ENCODE measurements around the gene TRMT1L. TPM values are rescaled to one million over a fixed set of nuclear protein-coding genes. Genes with fewer than 3 reads are reported as not detected.

TRMT1L gene
- total RNA-seq, 1 experiment from 2014 or later = 28.3 TPM

DNA sequence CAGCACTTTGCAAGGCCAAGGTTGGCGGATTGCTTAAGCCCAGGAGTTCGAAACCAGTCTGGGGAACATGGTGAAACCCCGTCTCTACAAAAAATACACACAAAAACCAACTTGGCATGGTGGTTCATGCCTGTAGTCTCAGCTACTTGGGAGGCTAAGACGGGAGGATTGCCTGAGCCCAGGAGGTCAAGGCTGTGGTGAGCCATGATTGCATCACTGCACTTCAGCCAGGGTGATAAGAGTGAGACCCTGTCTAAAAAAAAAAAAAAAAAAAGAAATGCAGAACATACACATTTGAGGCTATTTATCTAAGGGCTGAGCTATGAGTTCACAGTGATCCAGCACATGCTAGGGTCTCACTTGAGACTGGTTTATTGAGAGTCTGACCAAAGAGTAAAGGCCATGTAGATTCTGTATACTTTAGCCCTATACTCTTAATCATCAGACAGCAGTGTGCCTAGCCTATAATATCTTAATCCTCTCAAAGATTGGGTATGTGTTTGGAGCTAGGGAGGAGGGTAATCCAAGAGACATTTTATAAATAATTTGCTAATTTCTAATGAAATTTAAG is 87.5 kb downstream of the TRMT1L start:
- CTCF ChIA-PET = no interaction called here
- Histone ChIP-seq H4K20me1 (ENCODE audit: insufficient read depth) (no peaks in the 10 kb centered on the region), H3K9me2 (ENCODE audit: insufficient read depth) (no peaks in the 10 kb centered on the region), H3K27ac (ENCODE audit: low read depth, low read length) (no peak overlapping the region), H3K4me2 (ENCODE audit: low read length) (no peak overlapping the region), H3K27me3 (ENCODE audit: insufficient read depth, low read length) (no peaks in the 10 kb centered on the region), H3K4me1 (ENCODE audit: control insufficient read depth in 1 of 2, insufficient read depth in 2 of 2, low read length in 2 of 2) (peaks cover 0 to 4% of the 10 kb centered on the region in 2 experiments; a peak in 1 of 4 replicates), H3K36me3 (ENCODE audit: control insufficient read depth in 1 of 2, insufficient read depth in 2 of 2, low read length in 2 of 2) (no peaks in the 10 kb centered on the region), H3K9me3 (ENCODE audit: control insufficient read depth in 1 of 2, insufficient read depth in 1 of 2, low read depth in 1 of 2, low read length in 2 of 2) (no peaks in the 10 kb centered on the region), H3K9ac (ENCODE audit: low read length) (no peak overlapping the region), H2AFZ (ENCODE audit: low read depth, low read length, poor library complexity, severe bottlenecking) (no peak overlapping the region), H3K4me3 (replicated peaks in 1 of 2; ENCODE audit: low read depth in 1 of 2, low read length in 2 of 2) (no peak overlapping the region), H3K79me2 (ENCODE audit: insufficient read depth, low read length) (peaks cover 93% of the 10 kb centered on the region)
- no TSS peak for BruUV-seq (replicated peaks)
- ATAC-seq = no peak
- intact Hi-C loops (cut with micrococcal nuclease) = no loop called here
- POLR2A ChIA-PET = no interaction called here
- DNase-seq (ENCODE audit: low read depth, low spot score) = no peak
- TF ChIP-seq, protein P1, sequence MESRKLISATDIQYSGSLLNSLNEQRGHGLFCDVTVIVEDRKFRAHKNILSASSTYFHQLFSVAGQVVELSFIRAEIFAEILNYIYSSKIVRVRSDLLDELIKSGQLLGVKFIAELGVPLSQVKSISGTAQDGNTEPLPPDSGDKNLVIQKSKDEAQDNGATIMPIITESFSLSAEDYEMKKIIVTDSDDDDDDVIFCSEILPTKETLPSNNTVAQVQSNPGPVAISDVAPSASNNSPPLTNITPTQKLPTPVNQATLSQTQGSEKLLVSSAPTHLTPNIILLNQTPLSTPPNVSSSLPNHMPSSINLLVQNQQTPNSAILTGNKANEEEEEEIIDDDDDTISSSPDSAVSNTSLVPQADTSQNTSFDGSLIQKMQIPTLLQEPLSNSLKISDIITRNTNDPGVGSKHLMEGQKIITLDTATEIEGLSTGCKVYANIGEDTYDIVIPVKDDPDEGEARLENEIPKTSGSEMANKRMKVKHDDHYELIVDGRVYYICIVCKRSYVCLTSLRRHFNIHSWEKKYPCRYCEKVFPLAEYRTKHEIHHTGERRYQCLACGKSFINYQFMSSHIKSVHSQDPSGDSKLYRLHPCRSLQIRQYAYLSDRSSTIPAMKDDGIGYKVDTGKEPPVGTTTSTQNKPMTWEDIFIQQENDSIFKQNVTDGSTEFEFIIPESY (IDR thresholded peaks at IDR 0.05; ENCODE audit: extremely low read depth, insufficient replicate concordance, low read length) = no peak
- no peak for TF ChIP-seq JUND (IDR thresholded peaks at IDR 0.05)
- no peak for TF ChIP-seq ZFX (IDR thresholded peaks at IDR 0.05)
- TF ChIP-seq ELF1 (IDR thresholded peaks at IDR 0.05; ENCODE audit: borderline replicate concordance, low read depth) = no peak
- RAD21 ChIA-PET (ENCODE audit: low non-redundant PET in 1 of 2, low total read pairs in 2 of 2, uncharacterized antibody in 2 of 2, unreplicated experiment in 2 of 2) = no interaction called here

DNA sequence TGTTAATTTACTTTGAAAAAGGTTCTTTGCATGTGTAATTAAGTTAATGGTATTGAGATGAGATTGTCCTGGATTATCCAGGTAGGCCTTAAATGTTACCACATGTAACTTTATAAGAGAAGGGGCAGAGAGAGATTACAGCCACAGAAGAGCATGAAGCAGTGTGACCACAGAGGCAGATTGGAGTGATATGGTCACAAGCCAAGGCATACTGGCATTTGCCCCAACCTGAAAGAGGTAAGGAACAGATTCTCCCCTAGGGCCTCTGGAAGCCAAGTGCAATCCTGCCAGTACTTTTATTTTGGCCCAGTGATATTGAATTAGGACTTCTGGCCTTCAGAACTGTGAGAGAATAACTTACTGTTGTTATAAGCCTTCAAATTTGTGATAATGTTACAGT is 88.4 kb downstream of the TRMT1L start:
- Histone ChIP-seq H3K27me3 (ENCODE audit: insufficient read depth, low read length) (no peaks in the 10 kb centered on the region), H3K9me2 (ENCODE audit: insufficient read depth) (no peaks in the 10 kb centered on the region), H3K27ac (ENCODE audit: low read depth, low read length) (no peak overlapping the region), H3K79me2 (ENCODE audit: insufficient read depth, low read length) (peaks cover 93% of the 10 kb centered on the region), H2AFZ (ENCODE audit: low read depth, low read length, poor library complexity, severe bottlenecking) (no peak overlapping the region), H3K9me3 (ENCODE audit: control insufficient read depth in 1 of 2, insufficient read depth in 1 of 2, low read depth in 1 of 2, low read length in 2 of 2) (no peaks in the 10 kb centered on the region), H3K4me2 (ENCODE audit: low read length) (no peak overlapping the region), H3K4me1 (ENCODE audit: control insufficient read depth in 1 of 2, insufficient read depth in 2 of 2, low read length in 2 of 2) (no peaks in the 10 kb centered on the region), H3K9ac (ENCODE audit: low read length) (no peak overlapping the region), H3K4me3 (replicated peaks in 1 of 2; ENCODE audit: low read depth in 1 of 2, low read length in 2 of 2) (no peak overlapping the region), H4K20me1 (ENCODE audit: insufficient read depth) (no peaks in the 10 kb centered on the region), H3K36me3 (ENCODE audit: control insufficient read depth in 1 of 2, insufficient read depth in 2 of 2, low read length in 2 of 2) (no peaks in the 10 kb centered on the region; a peak in 2 of 4 replicates)
- ChIA-PET CTCF (no interaction called here), POLR2A (no interaction called here), RAD21 (ENCODE audit: low non-redundant PET in 1 of 2, low total read pairs in 2 of 2, uncharacterized antibody in 2 of 2, unreplicated experiment in 2 of 2) (no interaction called here)
- no TSS peak for BruUV-seq (replicated peaks)
- intact Hi-C loops (cut with micrococcal nuclease) = no loop called here
- DNase-seq (ENCODE audit: low read depth, low spot score) (no peak), ATAC-seq (no peak)
- no peak for TF ChIP-seq FOSL1 (IDR thresholded peaks at IDR 0.05; ENCODE audit: low read depth)
- TF ChIP-seq, protein P2, sequence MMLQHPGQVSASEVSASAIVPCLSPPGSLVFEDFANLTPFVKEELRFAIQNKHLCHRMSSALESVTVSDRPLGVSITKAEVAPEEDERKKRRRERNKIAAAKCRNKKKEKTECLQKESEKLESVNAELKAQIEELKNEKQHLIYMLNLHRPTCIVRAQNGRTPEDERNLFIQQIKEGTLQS (IDR thresholded peaks at IDR 0.05) = no peak
- TF ChIP-seq EZH2 (IDR thresholded peaks at IDR 0.05) = no peak
- no peak for TF ChIP-seq CTCF (IDR thresholded peaks at IDR 0.05 in 2 of 3, conservative IDR thresholded peaks at IDR 0.05 in 1 of 3; ENCODE audit: borderline replicate concordance in 1 of 3, insufficient read depth in 1 of 3, low read depth in 2 of 3, low read length in 2 of 3)
- no peak for TF ChIP-seq RAD21 (IDR thresholded peaks at IDR 0.05; ENCODE audit: low read depth)
- no peak for TF ChIP-seq EZH2phosphoT487 (IDR thresholded peaks at IDR 0.05; ENCODE audit: borderline replicate concordance)
- TF ChIP-seq POLR2AphosphoS5 (IDR thresholded peaks at IDR 0.05; ENCODE audit: low read depth, low read length) = no peak
- TF ChIP-seq ZFX (IDR thresholded peaks at IDR 0.05) = no peak
- no peak for TF ChIP-seq EGR1 (IDR thresholded peaks at IDR 0.05; ENCODE audit: low read depth)
- TF ChIP-seq SRF (IDR thresholded peaks at IDR 0.05; ENCODE audit: low read depth) = no peak
- no peak for TF ChIP-seq CEBPB (IDR thresholded peaks at IDR 0.05; ENCODE audit: low read depth)
- no peak for TF ChIP-seq JUND (IDR thresholded peaks at IDR 0.05)
- no peak for TF ChIP-seq ZNF274 (IDR thresholded peaks at IDR 0.05; ENCODE audit: low read depth, low read length)
- TF ChIP-seq TCF7L2 (IDR thresholded peaks at IDR 0.05; ENCODE audit: borderline replicate concordance, extremely low read depth, insufficient read depth, insufficient read length) = no peak
- no peak for TF ChIP-seq ELF1 (IDR thresholded peaks at IDR 0.05; ENCODE audit: borderline replicate concordance, low read depth)

Measured in HCT116 (cell line).